Measurements from ENCODE around the gene MAGI1. TPM values are rescaled to one million over a fixed set of nuclear protein-coding genes. Genes with fewer than 3 reads are reported as not detected.

Gene MAGI1
- total RNA-seq, 1 experiment from 2014 or later: 38.6 TPM

- no peaks in the 10 kb centered on the region for H3K4me1 ChIP-seq (ENCODE audit: control insufficient read depth in 1 of 2, insufficient read depth in 2 of 2, low read length in 2 of 2)
- no TSS peak for BruUV-seq (replicated peaks)
- ChIA-PET CTCF (no interaction called here), POLR2A (no interaction called here), RAD21 (ENCODE audit: low non-redundant PET in 1 of 2, low total read pairs in 2 of 2, uncharacterized antibody in 2 of 2, unreplicated experiment in 2 of 2) (no interaction called here)
- H3K27ac ChIP-seq (ENCODE audit: low read depth, low read length): no peak overlapping the region
- no peak overlapping the region for H3K4me3 ChIP-seq (replicated peaks in 1 of 2; ENCODE audit: low read depth in 1 of 2, low read length in 2 of 2)
- H3K9me3 ChIP-seq (ENCODE audit: control insufficient read depth in 1 of 2, insufficient read depth in 1 of 2, low read depth in 1 of 2, low read length in 2 of 2): no peaks in the 10 kb centered on the region
- DNase-seq (ENCODE audit: low read depth, low spot score) (no peak), ATAC-seq (no peak)
- no peaks in the 10 kb centered on the region for H3K36me3 ChIP-seq (ENCODE audit: control insufficient read depth in 1 of 2, insufficient read depth in 2 of 2, low read length in 2 of 2)
- no peak overlapping the region for H2AFZ ChIP-seq (ENCODE audit: low read depth, low read length, poor library complexity, severe bottlenecking)
- no peaks in the 10 kb centered on the region for H3K27me3 ChIP-seq (ENCODE audit: insufficient read depth, low read length)
- no peaks in the 10 kb centered on the region for H3K9me2 ChIP-seq (ENCODE audit: insufficient read depth)
- TF ChIP-seq SIN3A (IDR thresholded peaks at IDR 0.05; ENCODE audit: low read depth) (no peak), EZH2phosphoT487 (IDR thresholded peaks at IDR 0.05; ENCODE audit: borderline replicate concordance) (no peak), ZFX (IDR thresholded peaks at IDR 0.05) (no peak), ELF1 (IDR thresholded peaks at IDR 0.05; ENCODE audit: borderline replicate concordance, low read depth) (no peak), CTCF (IDR thresholded peaks at IDR 0.05 in 2 of 3, conservative IDR thresholded peaks at IDR 0.05 in 1 of 3; ENCODE audit: borderline replicate concordance in 1 of 3, insufficient read depth in 1 of 3, low read depth in 2 of 3, low read length in 2 of 3) (no peak), POLR2AphosphoS5 (IDR thresholded peaks at IDR 0.05; ENCODE audit: low read depth, low read length) (no peak), EGR1 (IDR thresholded peaks at IDR 0.05; ENCODE audit: low read depth) (no peak), ATF3 (IDR thresholded peaks at IDR 0.05) (no peak), RAD21 (IDR thresholded peaks at IDR 0.05; ENCODE audit: low read depth) (no peak), ZBTB33 (IDR thresholded peaks at IDR 0.05; ENCODE audit: extremely low read depth, insufficient replicate concordance, low read length) (no peak), REST (IDR thresholded peaks at IDR 0.05; ENCODE audit: low read depth) (no peak), EZH2 (IDR thresholded peaks at IDR 0.05) (no peak), CBX3 (IDR thresholded peaks at IDR 0.05; ENCODE audit: low read depth) (no peak), ZNF274 (IDR thresholded peaks at IDR 0.05; ENCODE audit: low read depth, low read length) (no peak)
- H4K20me1 ChIP-seq (ENCODE audit: insufficient read depth): no peaks in the 10 kb centered on the region
- H3K79me2 ChIP-seq (ENCODE audit: insufficient read depth, low read length): no peaks in the 10 kb centered on the region
- no peak overlapping the region for H3K9ac ChIP-seq (ENCODE audit: low read length)
- H3K4me2 ChIP-seq (ENCODE audit: low read length): no peak overlapping the region
- intact Hi-C loops (cut with micrococcal nuclease): loop anchor here (10.0 kb wide), 1 partner anchor 65 kb away; no protein-coding TSS in a partner anchor
These were observed 548.6 kb downstream of the MAGI1 start for GRCh38 chr3:65490114-65490513.
